GM12878 (cell line): Measurements from ENCODE around the gene NCS1. TPM values are rescaled to one million over a fixed set of nuclear protein-coding genes. Genes with fewer than 3 reads are reported as not detected.

ENCODE experiments used
- ATAC-seq: fragments of 200-7000 bp; cut with Tn5 transposase; 3 replicates; pipeline ENCODE4 v1.9.1; 2020; ENCODE audit warnings: mild to moderate bottlenecking, moderate library complexity
- BruUV-seq: library from RNA; stranded (reverse); fragments of 400-500 nt; replicated peaks from 2 replicates; lab custom pipeline; 2021; lab: Mats Ljungman, UMichigan
- CTCF ChIA-PET: fragments of 300-600 bp; sonication (Branson Sonifier 250); formaldehyde crosslinking; extraction: SDS; loops from one replicate; lab custom pipeline; 2021; ENCODE audit warnings: inconsistent platforms; lab: Yijun Ruan, JAX
- POLR2A ChIA-PET: fragments of 350-600 bp; formaldehyde crosslinking; extraction: SDS; loops from one replicate; lab custom pipeline; 2021; ENCODE audit warnings: inconsistent platforms; lab: Charles Lee
- RAD21 ChIA-PET: fragments of 300-600 bp; sonication (Branson Sonifier 250); formaldehyde crosslinking; loops from one replicate; lab custom pipeline; 2023; ENCODE audit warnings: antibody characterized with exemption; ENCODE audit not compliant: unreplicated experiment; lab: Charles Lee
- SMC1A ChIA-PET: fragments of 300-600 bp; sonication (Branson Sonifier 250); formaldehyde crosslinking; loops from one replicate; lab custom pipeline; 2023; ENCODE audit not compliant: unreplicated experiment, uncharacterized antibody; lab: Charles Lee
- DNase-seq: peaks from one replicate; pipeline ENCODE4 v3.0.0-alpha.2; 2011; ENCODE audit warnings: low read depth, low spot score
- FAIRE-seq: peaks from 3 replicates; lab custom pipeline; 2011; peaks lifted over from hg19 to GRCh38; lab: Jason Lieb, UNC
- H2AFZ ChIP-seq: 2 replicates; pipeline ENCODE4 v1.6.0; 2011; ENCODE audit warnings: low read depth, low read length, control low read depth; ENCODE audit not compliant: control insufficient read depth
- H3K27ac ChIP-seq: 2 replicates; pipeline ENCODE4 v1.5.1; 2011; ENCODE audit warnings: control low read depth; ENCODE audit not compliant: control insufficient read depth, insufficient read depth
- H3K27me3 ChIP-seq, 2 experiments: replicated peaks in 1 of 2; 2 replicates each; pipeline versions ENCODE4 v1.6.0 to v1.6.1; 2011; ENCODE audit warnings: low read length in 1 of 2; ENCODE audit not compliant: control insufficient read depth in 2 of 2, insufficient read depth in 2 of 2
- H3K36me3 ChIP-seq, 2 experiments: 2 replicates each; pipeline ENCODE4 v1.5.1; 2011; ENCODE audit warnings: low read length in 1 of 2; ENCODE audit not compliant: control insufficient read depth in 2 of 2, insufficient read depth in 2 of 2
- H3K4me1 ChIP-seq: 2 replicates; pipeline ENCODE4 v1.6.1; 2011; ENCODE audit warnings: mild to moderate bottlenecking, low read length, moderate library complexity, mixed read lengths; ENCODE audit not compliant: control insufficient read depth, insufficient read depth
- H3K4me2 ChIP-seq: 2 replicates; pipeline ENCODE4 v1.6.0; 2011; ENCODE audit warnings: control low read depth; ENCODE audit not compliant: control insufficient read depth, insufficient read depth
- H3K4me3 ChIP-seq: fragments of 200-600 bp; sonication (generic); 2 replicates; pipeline ENCODE4 v1.5.1; 2016
- H3K79me2 ChIP-seq: 2 replicates; pipeline ENCODE4 v1.6.0; 2011; ENCODE audit warnings: low read length; ENCODE audit not compliant: control insufficient read depth, insufficient read depth
- H3K9ac ChIP-seq: 2 replicates; pipeline ENCODE4 v1.8.0; 2011; ENCODE audit warnings: low read length, control low read depth, mixed read lengths; ENCODE audit not compliant: control insufficient read depth, insufficient read depth
- H3K9me3 ChIP-seq: replicated peaks from 3 replicates; pipeline ENCODE4 v1.5.1; 2011; ENCODE audit warnings: mild to moderate bottlenecking, low read length; ENCODE audit not compliant: control insufficient read depth, insufficient read depth
- H4K20me1 ChIP-seq: 2 replicates; pipeline ENCODE4 v1.6.0; 2011; ENCODE audit not compliant: control insufficient read depth, insufficient read depth
- BCLAF1 ChIP-seq: fragments of 450-650 bp; IDR thresholded peaks from 2 replicates; pipeline ENCODE4 v1.6.1; 2017; ENCODE audit warnings: antibody characterized with exemption, mild to moderate bottlenecking, moderate library complexity
- CREM ChIP-seq: IDR thresholded peaks from 2 replicates; pipeline ENCODE4 v1.6.1; 2014; ENCODE audit warnings: antibody characterized with exemption, low read depth
- EZH2 ChIP-seq: IDR thresholded peaks from 2 replicates; pipeline ENCODE4 v1.6.1; 2012; ENCODE audit warnings: low read depth, mild to moderate bottlenecking, control low read depth, inconsistent platforms, low read length, borderline replicate concordance; ENCODE audit not compliant: control insufficient read depth
- FOXK2 ChIP-seq: fragments of 450-650 bp; IDR thresholded peaks from 2 replicates; pipeline ENCODE4 v1.6.1; 2017; ENCODE audit warnings: mild to moderate bottlenecking, moderate library complexity
- HDAC2 ChIP-seq: fragments of 200-600 bp; sonication (generic); IDR thresholded peaks from 2 replicates; pipeline ENCODE4 v1.6.1; 2017
- HDGF ChIP-seq: fragments of 450-650 bp; IDR thresholded peaks from 2 replicates; pipeline ENCODE4 v1.6.1; 2016; ENCODE audit warnings: antibody characterized with exemption
- KLF5 ChIP-seq: fragments of 450-650 bp; IDR thresholded peaks from 2 replicates; pipeline ENCODE4 v1.6.1; 2014; ENCODE audit warnings: mild to moderate bottlenecking; ENCODE audit not compliant: partially characterized antibody
- MYC ChIP-seq: IDR thresholded peaks from 2 replicates; pipeline ENCODE4 v1.6.1; 2011; ENCODE audit warnings: mild to moderate bottlenecking, low read length, moderate library complexity, inconsistent platforms; ENCODE audit not compliant: insufficient read depth, insufficient replicate concordance, insufficient read length, severe bottlenecking
- RAD21 ChIP-seq: IDR thresholded peaks from 2 replicates; pipeline ENCODE4 v1.6.1; 2011; ENCODE audit warnings: mild to moderate bottlenecking, low read depth, low read length, moderate library complexity; ENCODE audit not compliant: insufficient read depth
- RCOR1 ChIP-seq: conservative IDR thresholded peaks from 2 replicates; pipeline ENCODE4 v1.6.1; 2012; ENCODE audit warnings: low read depth, low read length, improper control_type of control experiment
- RELA ChIP-seq: fragments of 450-650 bp; IDR thresholded peaks from 2 replicates; pipeline ENCODE4 v1.8.0; 2014; ENCODE audit warnings: borderline replicate concordance; ENCODE audit not compliant: partially characterized antibody
- ZBTB11 ChIP-seq: fragments of 450-650 bp; formaldehyde crosslinking; IDR thresholded peaks from 2 replicates; pipeline ENCODE4 v1.5.0; 2022; ENCODE audit warnings: mild to moderate bottlenecking, missing genetic modification characterization
- WGBS: methylation state at CpG from one replicate; pipeline ENCODE4 v1.1.6; 2016; ENCODE audit warnings: low lambda C conversion rate; ENCODE audit not compliant: insufficient replicate concordance, insufficient coverage; ENCODE audit errors: missing lambda C conversion rate; 5-methylcytosine and 5-hydroxymethylcytosine counted together
- in situ Hi-C: fragments of 300-500 bp; cut with MboI; formaldehyde crosslinking; loops from 9 replicates; pipeline ENCODE4 v1.14.3; 2018; ENCODE audit warnings: mixed read lengths
- intact Hi-C: fragments of 100-400 bp; cut with micrococcal nuclease; formaldehyde crosslinking; loops from one replicate; pipeline ENCODE4 v1.14.2; 2022; ENCODE audit not compliant: unreplicated experiment
- polyA plus RNA-seq, 11 experiments: library from polyadenylated mRNA; depleted of rRNA in 4 of 11; unstranded in 6 of 11; stranded (reverse) in 5 of 11; fragments of >200 nt; fragmentation: Nextera tagmentation in 4 of 11; fragmentation: Illumina TruSeq in 1 of 11; extraction: Ambion mirVana in 4 of 11; extraction: Trizol in 1 of 11; gene quantifications; 1 replicate in 1 of 11; 2 replicates in 10 of 11; pipeline versions ENCODE4 v1.2.1 to v1.2.3, GENCODE V29; 2011 to 2016; ENCODE audit warnings: inconsistent platforms in 2 of 11, missing spikeins in 2 of 11, low read depth in 1 of 11
- total RNA-seq, 4 experiments: library from RNA; depleted of rRNA in 3 of 4; stranded (reverse); fragments of >200 nt in 3 of 4; fragmentation: Illumina TruSeq in 1 of 4; extraction: Trizol in 1 of 4; gene quantifications; 2 replicates each; pipeline versions ENCODE4 v1.2.1 to v1.2.3, GENCODE V29; 2013 to 2021
- TF ChIP-seq, protein P1 (sequence below): IDR thresholded peaks from 2 replicates; pipeline ENCODE4 v1.6.1; 2011; ENCODE audit warnings: mild to moderate bottlenecking, low read depth, low read length, moderate library complexity; ENCODE audit not compliant: insufficient replicate concordance
- TF ChIP-seq, protein P2 (sequence below): IDR thresholded peaks from 2 replicates; pipeline ENCODE4 v1.6.1; 2012; ENCODE audit warnings: low read length, inconsistent platforms

Gene NCS1
- total and polyA plus RNA-seq, 10 of the 15 experiments (the other 5 are each of a cell fraction or from before 2014, with no cell fraction given): 0.04 to 0.22 (median 0.06) TPM; not detected in 4

DNA sequence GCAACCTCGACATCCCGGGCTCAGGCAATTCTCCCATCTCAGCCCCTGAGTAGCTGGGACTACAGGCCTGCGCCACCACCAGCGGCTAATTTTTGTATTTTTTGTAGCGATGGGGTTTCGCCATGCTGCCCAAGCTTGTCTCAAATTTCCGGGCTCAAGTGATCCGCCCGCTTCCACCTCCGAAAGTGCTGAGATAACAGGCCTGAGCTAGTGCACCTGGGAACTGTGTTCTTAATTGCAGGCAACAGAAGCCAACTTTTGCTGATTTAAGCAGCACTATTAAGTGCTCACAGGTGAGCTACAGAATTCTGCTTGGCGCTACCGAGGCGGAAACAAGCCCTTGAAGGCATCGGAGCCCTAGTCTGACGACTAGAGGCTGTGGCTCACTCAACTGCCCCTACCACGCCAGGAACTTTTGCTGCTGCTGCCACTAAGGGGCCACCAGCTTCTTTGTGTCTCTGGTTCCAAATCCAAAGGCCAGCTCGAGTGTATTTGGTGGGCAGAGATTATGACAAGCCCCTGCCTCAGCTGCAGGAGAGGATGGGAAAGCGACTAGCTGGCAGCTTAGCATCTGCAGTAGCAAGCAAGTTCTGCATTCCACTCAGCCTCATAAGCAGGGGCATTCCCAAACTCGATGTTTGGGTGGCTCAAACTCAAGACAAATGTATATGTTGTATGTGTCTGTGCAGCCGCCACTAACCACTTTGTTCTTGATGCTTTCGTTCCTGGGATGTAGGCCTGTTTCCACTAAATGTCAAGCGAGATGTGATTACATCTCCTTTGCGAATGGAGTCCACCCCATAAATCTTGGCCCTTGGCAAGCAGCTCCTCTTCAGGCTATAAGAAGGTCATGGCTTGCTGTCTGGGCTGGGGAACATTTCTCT, 82.8 kb downstream of the NCS1 start:
- Histone ChIP-seq H2AFZ (no peak overlapping the region), H3K4me2 (no peak overlapping the region), H4K20me1 (no peaks in the 10 kb centered on the region), H3K27ac (no peak overlapping the region), H3K36me3 (no peaks in the 10 kb centered on the region), H3K4me3 (no peak overlapping the region), H3K79me2 (no peaks in the 10 kb centered on the region), H3K27me3 (no peaks in the 10 kb centered on the region; a peak in 1 of 4 replicates), H3K9ac (no peak overlapping the region), H3K9me3 (no peaks in the 10 kb centered on the region), H3K4me1 (no peaks in the 10 kb centered on the region)
- FAIRE-seq: no peak
- POLR2A ChIA-PET: no interaction called here
- WGBS: 32% methylated on average over 23 of the region's 23 CpGs
- ATAC-seq: no peak
- SMC1A ChIA-PET: no interaction called here
- DNase-seq: no peak
- CTCF ChIA-PET: interaction anchor here (1.1 to 2.3 kb wide), 2 partner anchors 9 to 13 kb away, joined by 4 to 8 read pairs; no protein-coding TSS in a partner anchor
- in situ Hi-C loops: no loop called here
- RAD21 ChIA-PET: interaction anchor here (0.7 kb wide), 1 partner anchor 21 kb away, joined by 4 read pairs; no protein-coding TSS in a partner anchor
- intact Hi-C loops: no loop called here
- no TSS peak for BruUV-seq
- TF ChIP-seq RAD21 (no peak), CREM (no peak), RCOR1 (no peak), HDAC2 (no peak), BCLAF1 (no peak), KLF5 (no peak), ZBTB11 (CRISPR knock-in tag) (no peak), EZH2 (no peak), HDGF (no peak), MYC (no peak), FOXK2 (no peak), RELA (no peak)
- TF ChIP-seq, protein P1, sequence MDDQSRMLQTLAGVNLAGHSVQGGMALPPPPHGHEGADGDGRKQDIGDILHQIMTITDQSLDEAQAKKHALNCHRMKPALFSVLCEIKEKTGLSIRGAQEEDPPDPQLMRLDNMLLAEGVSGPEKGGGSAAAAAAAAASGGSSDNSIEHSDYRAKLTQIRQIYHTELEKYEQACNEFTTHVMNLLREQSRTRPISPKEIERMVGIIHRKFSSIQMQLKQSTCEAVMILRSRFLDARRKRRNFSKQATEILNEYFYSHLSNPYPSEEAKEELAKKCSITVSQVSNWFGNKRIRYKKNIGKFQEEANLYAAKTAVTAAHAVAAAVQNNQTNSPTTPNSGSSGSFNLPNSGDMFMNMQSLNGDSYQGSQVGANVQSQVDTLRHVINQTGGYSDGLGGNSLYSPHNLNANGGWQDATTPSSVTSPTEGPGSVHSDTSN: no peak
- TF ChIP-seq, protein P2, sequence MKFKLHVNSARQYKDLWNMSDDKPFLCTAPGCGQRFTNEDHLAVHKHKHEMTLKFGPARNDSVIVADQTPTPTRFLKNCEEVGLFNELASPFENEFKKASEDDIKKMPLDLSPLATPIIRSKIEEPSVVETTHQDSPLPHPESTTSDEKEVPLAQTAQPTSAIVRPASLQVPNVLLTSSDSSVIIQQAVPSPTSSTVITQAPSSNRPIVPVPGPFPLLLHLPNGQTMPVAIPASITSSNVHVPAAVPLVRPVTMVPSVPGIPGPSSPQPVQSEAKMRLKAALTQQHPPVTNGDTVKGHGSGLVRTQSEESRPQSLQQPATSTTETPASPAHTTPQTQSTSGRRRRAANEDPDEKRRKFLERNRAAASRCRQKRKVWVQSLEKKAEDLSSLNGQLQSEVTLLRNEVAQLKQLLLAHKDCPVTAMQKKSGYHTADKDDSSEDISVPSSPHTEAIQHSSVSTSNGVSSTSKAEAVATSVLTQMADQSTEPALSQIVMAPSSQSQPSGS: no peak
